Measurements from ENCODE around the gene LRRC37A2. TPM values are rescaled to one million over a fixed set of nuclear protein-coding genes. Genes with fewer than 3 reads are reported as not detected.
"Not testable (repeated sequence)": the region's sequence is repeated elsewhere in the genome, so short reads cannot be mapped to it uniquely, and the experiment has no call there.

The LRRC37A2 gene
- total RNA-seq (2014; rRNA removed; shearing (Covaris generic)) = 1.2 and 2.6 TPM in 2 replicates

DNA sequence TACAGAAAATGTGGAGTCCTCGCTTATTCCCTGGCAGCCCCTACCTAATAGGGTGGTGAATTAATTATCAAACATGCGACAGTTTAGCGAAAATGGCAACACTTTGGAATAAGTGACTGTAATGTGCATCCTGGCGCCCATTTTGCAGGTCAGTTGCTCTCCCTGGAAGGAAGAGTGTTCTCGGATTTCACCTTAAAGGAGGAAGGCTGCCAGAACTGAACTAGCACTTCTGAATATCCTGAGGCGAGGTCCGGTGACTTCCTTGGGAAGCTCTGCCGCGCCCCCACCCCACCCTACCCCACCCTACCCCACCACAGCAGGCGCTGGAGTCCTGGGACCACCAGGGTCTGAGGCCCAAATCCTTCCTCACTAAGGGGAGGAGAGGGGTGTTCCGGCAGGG lies at the start of gene LRRC37A2:
Gene LRRC37A2, plus strand, starts transcription at position 301 of the 400 bp plus-strand sequence. CDS start 245 bp downstream, outside the sequence.
- DNase-seq (ENCODE audit: low spot score); in situ Hi-C loops (cut with HindIII; ENCODE audit: low sequenced_read_pairs): not testable (repeated sequence)

DNA sequence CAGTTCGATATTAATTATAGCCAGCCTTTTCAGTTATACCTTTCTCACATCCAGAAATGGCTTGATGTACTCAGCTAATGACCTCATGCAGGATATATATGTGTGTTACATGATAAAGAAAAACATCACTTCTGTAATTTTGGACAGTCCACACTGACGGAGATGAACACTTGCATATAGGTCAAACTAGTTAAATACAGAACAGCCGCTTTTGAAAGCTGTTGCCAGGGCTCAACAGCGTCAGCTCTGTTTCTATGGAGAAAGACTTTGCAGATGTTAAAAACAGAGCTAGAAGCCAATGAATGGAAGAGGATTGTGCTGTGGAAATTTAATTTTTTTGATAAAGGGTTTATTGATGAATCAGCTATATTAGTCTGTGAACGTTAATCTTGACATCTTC lies 44.6 kb upstream of the LRRC37A2 start:
- in situ Hi-C loops (cut with HindIII; ENCODE audit: low sequenced_read_pairs); DNase-seq (ENCODE audit: low spot score): not testable (repeated sequence)

DNA sequence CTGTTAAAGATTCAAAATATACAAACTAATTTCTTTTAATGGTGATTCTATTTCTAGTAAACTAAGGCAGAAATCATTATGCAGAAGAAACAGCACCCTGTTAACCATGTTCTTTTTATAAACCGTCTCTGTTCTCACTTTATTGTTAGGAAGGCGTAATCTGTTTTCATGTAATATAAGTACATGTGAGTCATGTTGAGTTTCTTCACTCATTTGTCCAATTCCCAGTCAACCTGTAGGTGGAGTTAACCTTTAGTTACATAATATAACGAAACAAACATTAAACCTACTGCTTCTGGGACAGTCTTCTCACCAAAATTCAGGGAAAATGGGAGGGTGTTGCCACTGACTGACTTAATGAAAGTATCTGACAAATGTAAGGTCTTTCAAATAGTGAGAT lies 37.8 kb upstream of the LRRC37A2 start:
- DNase-seq (ENCODE audit: low spot score); in situ Hi-C loops (cut with HindIII; ENCODE audit: low sequenced_read_pairs): not testable (repeated sequence)

DNA sequence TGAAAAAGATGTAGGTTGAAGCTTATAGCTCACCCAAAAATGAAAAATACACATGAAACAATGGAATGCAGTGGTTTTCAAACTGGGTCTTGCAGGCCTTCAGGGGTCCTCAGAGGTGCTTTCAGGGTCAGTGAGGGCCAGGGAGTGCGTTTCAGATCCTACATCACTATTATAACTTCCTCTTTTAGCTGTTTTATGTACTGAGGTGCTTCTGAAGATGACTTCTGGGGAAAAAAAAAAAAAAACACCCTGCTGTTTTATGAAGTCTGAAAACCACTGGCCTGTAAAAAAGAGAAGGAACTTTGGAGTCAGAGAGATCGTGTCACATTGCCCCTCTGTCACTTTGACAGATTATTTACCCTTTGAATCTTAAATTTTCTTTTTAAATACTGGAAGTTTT lies 36.7 kb upstream of the LRRC37A2 start:
- in situ Hi-C loops (cut with HindIII; ENCODE audit: low sequenced_read_pairs); DNase-seq (ENCODE audit: low spot score): not testable (repeated sequence)

DNA sequence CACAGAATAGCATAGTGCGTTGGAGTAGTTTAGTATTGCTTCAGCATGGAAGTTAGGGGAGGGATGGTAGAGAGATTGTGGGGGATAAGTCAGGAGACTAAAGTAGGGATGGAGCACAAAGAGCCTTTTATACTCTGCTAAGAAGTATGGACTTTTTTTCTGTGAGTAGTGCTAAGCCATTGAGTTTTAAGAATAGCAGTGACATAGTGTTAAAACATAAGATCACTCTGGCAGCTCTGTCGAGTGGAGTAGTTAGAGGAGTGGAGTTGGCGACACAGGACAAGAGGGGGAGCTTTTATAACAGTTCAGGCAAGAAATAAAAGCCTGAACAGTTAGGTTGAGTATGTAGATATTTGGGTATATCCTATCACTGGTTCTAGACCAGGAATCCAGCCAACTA lies 33.4 kb upstream of the LRRC37A2 start:
- in situ Hi-C loops (cut with HindIII; ENCODE audit: low sequenced_read_pairs); DNase-seq (ENCODE audit: low spot score): not testable (repeated sequence)

DNA sequence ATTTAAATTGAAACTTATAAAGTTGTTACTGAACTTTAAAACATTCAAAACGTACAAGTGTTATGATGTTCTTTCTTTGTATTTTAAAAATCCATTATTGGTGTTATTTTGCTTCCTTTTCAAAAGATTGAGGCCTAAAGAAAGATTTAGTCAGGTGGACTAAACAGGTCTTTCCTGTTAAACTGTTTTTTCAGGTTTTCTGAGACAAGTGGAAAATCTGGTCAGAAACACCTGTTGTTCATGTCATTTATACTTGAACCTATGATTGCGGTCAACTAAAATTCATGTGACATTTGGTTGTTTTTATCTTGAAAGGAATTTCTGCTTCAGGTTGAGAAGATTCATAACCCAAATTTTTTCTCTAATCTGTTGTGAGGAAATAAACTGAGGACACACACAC lies 31.0 kb upstream of the LRRC37A2 start:
- DNase-seq (ENCODE audit: low spot score); in situ Hi-C loops (cut with HindIII; ENCODE audit: low sequenced_read_pairs): not testable (repeated sequence)

DNA sequence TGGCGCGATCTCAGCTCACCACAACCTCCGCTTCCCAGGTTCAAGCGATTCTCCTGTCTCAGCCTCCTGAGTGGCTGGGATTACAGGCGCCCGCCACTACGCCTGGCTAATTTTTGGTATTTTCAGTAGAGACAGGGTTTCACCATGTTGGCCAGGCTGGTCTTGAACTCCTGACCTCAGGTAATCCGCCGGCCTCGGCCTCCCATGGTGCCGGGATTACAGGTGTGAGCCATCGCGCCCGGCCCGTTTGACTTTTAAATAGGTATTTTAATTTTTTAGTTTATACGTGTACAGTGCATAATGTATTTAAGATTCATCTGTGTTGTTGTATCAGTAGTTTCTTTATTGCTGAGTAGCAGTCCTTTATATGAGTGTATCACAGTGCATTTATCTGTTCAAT lies 20.2 kb upstream of the LRRC37A2 start:
- DNase-seq (ENCODE audit: low spot score); in situ Hi-C loops (cut with HindIII; ENCODE audit: low sequenced_read_pairs): not testable (repeated sequence)

DNA sequence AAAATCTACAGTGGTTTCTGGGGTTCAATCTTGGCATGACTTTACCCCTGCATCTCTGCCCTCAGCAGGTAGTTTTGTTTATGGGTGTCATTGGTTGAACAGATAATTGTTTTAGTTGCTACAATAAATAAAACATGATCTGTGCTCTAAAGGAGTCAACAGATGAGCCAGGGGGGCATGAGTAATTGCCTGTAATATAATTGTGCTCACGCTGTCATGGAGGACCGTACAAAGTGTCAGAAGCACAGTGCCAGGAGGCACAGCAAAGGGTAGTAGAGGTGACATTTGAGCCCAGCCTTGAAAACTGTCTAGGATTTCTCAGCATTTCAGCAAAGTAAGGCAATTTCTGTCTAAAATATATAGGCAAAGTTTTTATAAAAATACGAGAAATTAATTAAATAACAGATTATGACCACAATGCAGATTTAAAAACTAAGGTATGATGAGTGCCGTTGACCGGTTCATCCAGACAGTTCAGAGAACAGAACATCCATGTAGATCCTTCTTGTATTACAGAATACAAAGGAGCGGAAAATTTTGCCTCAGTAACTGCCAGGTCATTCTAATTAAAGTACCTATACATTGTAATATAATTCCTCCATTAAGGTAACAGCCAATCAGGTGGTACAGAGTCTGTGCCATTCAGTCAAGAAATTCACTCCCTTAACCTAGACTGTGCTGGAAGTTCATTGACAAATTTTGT lies 12.7 kb upstream of the LRRC37A2 start:
- DNase-seq (ENCODE audit: low spot score) = peak; percentile 1
- in situ Hi-C loops (cut with HindIII; ENCODE audit: low sequenced_read_pairs) = not testable (repeated sequence)

DNA sequence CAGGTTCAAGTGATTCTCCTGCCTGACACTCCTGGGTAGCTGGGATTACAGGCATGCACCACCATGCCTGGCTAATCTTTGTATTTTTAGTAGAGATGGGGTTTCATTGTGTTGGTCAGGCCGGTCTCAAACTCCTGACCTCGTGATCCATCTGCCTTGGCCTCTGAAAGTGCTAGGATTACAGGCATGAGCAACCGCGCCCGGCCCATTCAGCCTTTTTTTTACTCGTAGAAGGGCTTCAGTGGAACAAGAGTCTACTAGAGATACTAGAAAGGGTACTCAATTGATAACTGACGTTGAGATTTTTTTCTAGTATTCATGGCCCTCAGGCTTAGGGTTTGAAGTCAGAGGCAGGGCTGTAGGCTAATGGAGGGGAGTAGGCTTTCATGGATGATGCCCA lies 6.4 kb upstream of the LRRC37A2 start:
- in situ Hi-C loops (cut with HindIII; ENCODE audit: low sequenced_read_pairs); DNase-seq (ENCODE audit: low spot score): not testable (repeated sequence)

DNA sequence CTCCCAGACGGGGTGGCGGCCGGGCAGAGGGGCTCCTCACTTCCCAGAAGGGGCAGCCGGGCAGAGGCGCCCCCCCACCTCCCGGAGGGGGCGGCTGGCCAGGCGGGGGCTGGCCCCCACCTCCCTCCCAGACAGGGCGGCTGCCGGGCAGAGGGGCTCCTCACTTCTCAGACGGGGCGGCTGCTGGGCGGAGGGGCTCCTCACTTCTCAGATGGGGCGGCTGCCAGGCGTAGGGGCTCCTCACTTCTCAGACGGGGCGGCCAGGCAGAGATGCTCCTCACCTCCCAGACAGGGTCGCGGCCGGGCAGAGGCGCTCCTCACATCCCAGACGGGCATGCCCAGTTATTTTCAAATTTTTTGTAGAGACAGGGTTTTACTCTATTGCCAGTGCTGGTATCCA lies 22.4 kb downstream of the LRRC37A2 start:
- DNase-seq (ENCODE audit: low spot score); in situ Hi-C loops (cut with HindIII; ENCODE audit: low sequenced_read_pairs): not testable (repeated sequence)

DNA sequence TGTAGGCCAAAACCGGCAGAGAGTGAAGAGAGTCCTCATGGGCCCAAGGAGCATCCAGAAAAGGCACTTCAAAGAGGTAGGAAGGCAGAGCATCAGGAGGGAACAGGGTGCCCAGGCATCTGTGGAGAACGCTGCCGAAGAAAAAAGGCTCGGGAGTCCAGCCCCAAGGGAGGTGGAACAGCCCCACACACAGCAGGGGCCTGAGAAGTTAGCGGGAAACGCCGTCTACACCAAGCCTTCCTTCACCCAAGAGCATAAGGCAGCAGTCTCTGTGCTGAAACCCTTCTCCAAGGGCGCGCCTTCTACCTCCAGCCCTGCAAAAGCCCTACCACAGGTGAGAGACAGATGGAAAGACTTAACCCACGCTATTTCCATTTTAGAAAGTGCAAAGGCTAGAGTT lies 36.3 kb downstream of the LRRC37A2 start:
- in situ Hi-C loops (cut with HindIII; ENCODE audit: low sequenced_read_pairs) = not testable (repeated sequence)
- DNase-seq (ENCODE audit: low spot score) = peak; percentile 0

DNA sequence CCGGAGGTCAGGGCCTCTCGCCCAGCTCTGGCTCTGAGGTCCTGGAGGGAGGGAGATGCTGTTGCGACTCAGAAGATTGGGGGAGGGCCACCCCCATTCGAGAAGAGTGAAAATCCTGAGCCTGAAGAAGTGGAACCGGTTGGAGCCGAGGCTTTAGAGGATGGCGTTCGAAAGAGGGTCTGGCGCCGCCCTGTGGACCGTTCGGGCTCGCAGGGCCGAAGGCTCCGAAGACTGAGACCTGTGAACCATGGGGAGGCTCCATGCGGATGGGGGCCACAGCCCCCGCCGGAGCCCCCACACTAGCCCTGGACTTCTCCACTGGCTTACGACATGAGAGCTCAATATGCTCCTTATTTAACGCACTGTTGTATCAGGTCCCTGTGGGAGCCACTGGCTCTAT lies 46.9 kb downstream of the LRRC37A2 start:
- DNase-seq (ENCODE audit: low spot score); in situ Hi-C loops (cut with HindIII; ENCODE audit: low sequenced_read_pairs): not testable (repeated sequence)

DNA sequence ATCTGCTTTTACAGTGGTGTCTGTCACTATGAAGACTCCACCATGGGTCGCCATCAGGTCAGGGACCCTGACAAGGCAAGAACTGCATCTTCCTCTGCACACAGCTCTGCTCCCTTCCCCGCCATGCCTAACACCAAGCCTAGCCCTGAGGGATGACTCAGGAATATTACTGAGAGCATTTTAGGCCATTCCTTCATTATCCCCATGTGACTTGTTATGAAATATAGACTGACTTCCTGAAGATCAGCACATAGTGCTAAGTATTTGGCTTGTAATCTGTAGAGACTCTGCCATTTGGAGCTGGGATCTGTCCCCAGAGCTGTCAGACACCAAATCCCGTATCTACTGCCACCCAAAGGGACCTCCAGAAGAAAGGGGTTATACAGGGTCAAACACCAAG lies 47.8 kb downstream of the LRRC37A2 start:
- in situ Hi-C loops (cut with HindIII; ENCODE audit: low sequenced_read_pairs); DNase-seq (ENCODE audit: low spot score): not testable (repeated sequence)

DNA sequence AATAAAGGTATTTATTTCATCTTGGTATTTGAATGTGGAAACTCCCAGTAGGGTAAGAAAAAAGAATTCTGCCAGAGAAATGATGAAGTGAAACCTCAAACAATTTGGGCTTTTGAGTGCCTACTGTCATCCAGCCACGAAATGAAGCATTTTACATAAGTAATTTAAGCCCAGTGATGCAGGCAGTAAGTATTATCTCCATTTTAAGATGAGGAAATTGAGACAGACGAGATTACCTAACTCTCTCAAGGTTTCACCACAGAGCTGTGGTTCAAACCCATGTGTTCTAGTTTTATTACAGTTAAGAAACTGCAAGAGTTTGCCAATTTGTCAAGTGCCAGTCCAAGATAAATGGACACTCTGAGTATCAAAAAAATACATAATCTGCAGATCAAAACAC lies 54.0 kb downstream of the LRRC37A2 start:
- DNase-seq (ENCODE audit: low spot score); in situ Hi-C loops (cut with HindIII; ENCODE audit: low sequenced_read_pairs): not testable (repeated sequence)

DNA sequence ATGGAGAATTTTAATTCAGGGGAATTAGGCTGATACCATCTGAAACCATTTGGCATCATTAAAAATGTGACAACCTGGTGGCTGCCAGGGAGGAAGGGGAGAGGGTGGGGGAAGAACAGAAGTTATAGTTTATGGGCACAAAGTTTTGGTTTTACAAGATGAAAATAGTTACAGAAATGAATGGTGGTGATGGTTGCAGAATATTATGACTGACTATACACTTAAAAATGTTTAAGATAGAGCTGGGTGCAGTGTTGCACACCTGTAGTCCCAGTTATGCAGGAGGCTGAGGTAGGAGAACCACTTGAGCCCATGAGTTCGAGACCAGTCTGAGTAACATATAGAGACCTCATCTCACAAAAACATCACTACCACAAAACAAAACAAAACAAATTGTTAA lies 54.7 kb downstream of the LRRC37A2 start:
- in situ Hi-C loops (cut with HindIII; ENCODE audit: low sequenced_read_pairs); DNase-seq (ENCODE audit: low spot score): not testable (repeated sequence)

DNA sequence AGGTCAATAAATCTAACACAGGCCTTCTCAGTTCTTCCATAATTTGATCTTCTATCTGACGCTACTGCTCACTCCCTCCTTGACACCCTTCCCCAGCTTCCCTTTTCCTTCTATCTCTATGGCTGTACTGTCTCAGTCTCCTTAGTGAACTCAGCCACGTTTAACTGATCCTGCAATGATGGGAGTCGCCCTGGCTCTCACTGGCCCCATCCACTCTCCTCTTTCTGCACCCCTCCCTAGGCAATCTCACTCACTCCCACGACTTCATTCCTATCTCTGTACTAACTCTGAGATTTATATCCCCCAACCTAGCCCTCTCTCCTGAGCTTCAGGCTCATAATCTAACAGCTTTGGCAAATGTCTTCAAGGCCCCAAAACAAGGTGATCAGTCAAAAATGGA lies 59.5 kb downstream of the LRRC37A2 start:
- in situ Hi-C loops (cut with HindIII; ENCODE audit: low sequenced_read_pairs); DNase-seq (ENCODE audit: low spot score): not testable (repeated sequence)

DNA sequence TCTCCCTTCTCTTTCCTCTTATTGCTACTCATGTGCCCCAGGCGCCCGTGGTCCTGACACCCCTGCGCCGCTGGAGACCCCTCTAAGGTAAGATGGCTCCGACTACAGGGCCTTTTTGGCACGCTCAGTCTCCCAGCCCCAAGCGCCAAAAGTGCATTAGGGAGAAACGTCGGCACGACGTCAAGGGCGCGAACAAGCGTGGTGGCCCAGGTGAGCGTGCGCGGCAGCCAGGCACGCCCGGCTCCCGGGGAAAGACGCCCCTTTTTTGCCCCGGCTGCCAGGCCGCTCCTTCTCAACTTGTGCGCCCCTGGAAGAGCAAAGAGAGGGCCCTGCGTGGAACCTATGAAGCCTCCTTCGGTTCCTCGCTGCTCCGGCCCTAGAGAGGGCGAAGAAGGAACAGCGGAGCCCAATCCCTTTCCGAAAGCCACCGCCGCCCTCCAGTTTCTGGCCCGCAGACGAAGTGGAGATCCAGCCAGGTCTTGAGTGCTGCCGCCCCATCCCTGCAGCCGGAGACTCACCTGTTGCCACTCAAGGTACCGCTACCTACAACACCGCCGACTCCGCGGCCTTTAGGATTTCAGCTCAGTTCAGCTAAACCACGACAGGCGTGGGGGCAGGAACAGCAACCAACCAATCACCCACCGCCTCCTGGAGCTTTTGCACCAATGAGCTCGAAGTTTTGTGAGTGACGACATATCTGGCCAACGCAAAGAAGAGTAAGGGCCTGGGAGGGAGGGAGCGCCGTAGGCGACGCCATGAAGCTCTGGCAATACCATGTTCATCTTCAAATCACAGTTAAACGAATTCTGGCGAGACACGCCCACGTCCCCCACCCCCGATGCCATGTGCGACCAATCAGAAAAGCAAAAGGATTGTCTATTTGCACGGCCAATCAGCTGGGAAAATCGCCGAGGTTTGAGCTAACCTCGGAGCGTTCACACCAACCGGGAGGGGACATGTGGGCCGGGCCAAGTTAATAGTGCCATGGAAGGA lies 67.1 kb downstream of the LRRC37A2 start, which contains the start of gene ARL17A:
Gene ARL17A, minus strand, starts transcription at position 609 of the 993 bp plus-strand sequence. CDS start 3,369 bp downstream, outside the sequence.
- DNase-seq (ENCODE audit: low spot score); in situ Hi-C loops (cut with HindIII; ENCODE audit: low sequenced_read_pairs): not testable (repeated sequence)

DNA sequence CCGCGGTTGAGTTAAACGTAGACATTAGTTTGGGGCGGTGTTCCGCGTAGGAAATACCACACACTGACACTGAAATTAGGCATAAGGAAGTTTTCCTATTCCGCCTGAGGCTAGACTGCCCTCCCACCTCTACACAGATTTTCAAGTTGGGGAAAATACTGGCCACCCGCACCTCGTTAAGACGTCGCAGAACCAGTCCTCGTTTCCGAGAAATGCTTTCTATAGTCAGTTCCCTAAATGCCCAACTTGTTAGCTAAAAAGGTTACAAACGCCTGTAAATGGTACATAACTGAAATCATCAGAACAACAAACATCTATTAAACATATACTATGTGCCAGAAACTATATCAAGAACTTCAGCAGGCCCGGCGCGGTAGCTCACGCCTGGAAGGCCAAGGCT lies 67.8 kb downstream of the LRRC37A2 start:
- in situ Hi-C loops (cut with HindIII; ENCODE audit: low sequenced_read_pairs) = not testable (repeated sequence)

DNA sequence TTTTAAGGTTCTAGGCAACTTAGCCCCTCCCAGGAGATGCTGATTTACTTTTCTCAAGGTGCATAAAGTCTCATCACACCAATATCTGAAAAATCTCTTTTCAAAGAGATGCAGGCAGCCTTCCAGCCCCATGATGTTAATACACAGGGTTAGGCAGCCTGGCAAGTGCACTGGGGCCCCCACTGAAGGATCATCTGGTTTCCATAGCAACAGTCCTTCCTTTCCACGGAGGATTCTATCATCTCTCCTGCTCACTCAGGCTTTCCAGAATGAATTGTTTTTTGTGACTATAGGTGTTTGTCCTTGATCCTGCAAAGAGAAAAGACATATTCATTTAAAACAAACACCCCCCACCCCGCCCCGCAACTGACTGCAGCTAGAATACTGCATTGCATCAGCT lies 73.2 kb downstream of the LRRC37A2 start:
- DNase-seq (ENCODE audit: low spot score); in situ Hi-C loops (cut with HindIII; ENCODE audit: low sequenced_read_pairs): not testable (repeated sequence)

More for the DNA sequence above, 67.8 kb downstream of the LRRC37A2 start:
- not testable (repeated sequence) for DNase-seq (ENCODE audit: low spot score)

Measured in G401 (cell line).